HepG2 (cell line): Measurements from ENCODE around the gene ABCB8.

Experiments
- FOXK1 ChIP-seq: sonication (generic); formaldehyde crosslinking; IDR thresholded peaks from 2 replicates; pipeline ENCODE4 v1.4.0; 2020; ENCODE audit warnings: low read depth, missing genetic modification reagents, borderline replicate concordance
- HNRNPLL ChIP-seq: fragments of 200-400 bp; formaldehyde crosslinking; IDR thresholded peaks from 2 replicates; pipeline ENCODE4 v1.6.1; 2017; ENCODE audit warnings: mild to moderate bottlenecking, low read depth, low read length; ENCODE audit not compliant: poor library complexity, severe bottlenecking
- PCBP2 ChIP-seq: fragments of 200-400 bp; formaldehyde crosslinking; optimal IDR thresholded peaks from 2 replicates; pipeline ENCODE3; 2018; ENCODE audit warnings: low read length, low read depth; ENCODE audit not compliant: poor library complexity, severe bottlenecking
- RXRA ChIP-seq: sonication (generic); formaldehyde crosslinking; IDR thresholded peaks from 2 replicates; pipeline ENCODE4 v1.5.1; 2020; ENCODE audit warnings: missing genetic modification reagents
- ZFX ChIP-seq: sonication (generic); formaldehyde crosslinking; IDR thresholded peaks from 2 replicates; pipeline ENCODE4 v1.4.0; 2020; ENCODE audit warnings: mild to moderate bottlenecking, low read depth, missing genetic modification reagents, moderate library complexity
- ZNF564 ChIP-seq: sonication (generic); formaldehyde crosslinking; IDR thresholded peaks from 2 replicates; pipeline ENCODE4 v1.8.1; 2023; ENCODE audit warnings: mild to moderate bottlenecking, missing genetic modification reagents
- ZNF790 ChIP-seq: sonication (generic); formaldehyde crosslinking; IDR thresholded peaks from 2 replicates; pipeline ENCODE4 v1.8.0; 2022; ENCODE audit warnings: missing genetic modification reagents, mild to moderate bottlenecking, borderline replicate concordance
- TF ChIP-seq, protein P1 (sequence below), 2 experiments: sonication (generic) in 1 of 2; formaldehyde crosslinking in 1 of 2; IDR thresholded peaks; 2 replicates each; pipeline versions ENCODE4 v1.4.0 to v1.6.1; 2018 to 2020; ENCODE audit warnings: missing genetic modification reagents in 2 of 2, borderline replicate concordance in 1 of 2, low read depth in 1 of 2, mild to moderate bottlenecking in 1 of 2, missing biosample characterization in 1 of 2
- TF ChIP-seq, protein P2 (sequence below): IDR thresholded peaks from 2 replicates; pipeline ENCODE4 v1.6.1; 2012; ENCODE audit warnings: inconsistent platforms
- TF ChIP-seq, protein P3 (sequence below), 2 experiments: sonication (generic) in 1 of 2; formaldehyde crosslinking in 1 of 2; IDR thresholded peaks; 2 replicates each; pipeline versions ENCODE4 v1.5.1 to v1.6.1; 2011 to 2020; ENCODE audit warnings: borderline replicate concordance in 1 of 2, low read depth in 1 of 2, low read length in 1 of 2, mild to moderate bottlenecking in 1 of 2, missing genetic modification reagents in 1 of 2, moderate library complexity in 1 of 2
- TF ChIP-seq, protein P4 (sequence below), 2 experiments: IDR thresholded peaks; 2 replicates each; pipeline ENCODE4 v1.6.1; 2011 to 2012; ENCODE audit warnings: low read length in 2 of 2, borderline replicate concordance in 1 of 2, low read depth in 1 of 2, mild to moderate bottlenecking in 1 of 2, moderate library complexity in 1 of 2
- TF ChIP-seq, protein P5 (sequence below): sonication (generic); formaldehyde crosslinking; IDR thresholded peaks from 2 replicates; pipeline ENCODE4 v1.5.0; 2020; ENCODE audit warnings: missing genetic modification reagents
- TF ChIP-seq, protein P6 (sequence below), 2 experiments: fragments of 450-650 bp in 1 of 2; sonication (generic) in 1 of 2; formaldehyde crosslinking in 1 of 2; IDR thresholded peaks; 2 replicates each; pipeline versions ENCODE4 v1.6.1 to v1.8.0; 2016 to 2022; ENCODE audit warnings: antibody characterized with exemption in 1 of 2, mild to moderate bottlenecking in 1 of 2, missing genetic modification reagents in 1 of 2

DNA sequence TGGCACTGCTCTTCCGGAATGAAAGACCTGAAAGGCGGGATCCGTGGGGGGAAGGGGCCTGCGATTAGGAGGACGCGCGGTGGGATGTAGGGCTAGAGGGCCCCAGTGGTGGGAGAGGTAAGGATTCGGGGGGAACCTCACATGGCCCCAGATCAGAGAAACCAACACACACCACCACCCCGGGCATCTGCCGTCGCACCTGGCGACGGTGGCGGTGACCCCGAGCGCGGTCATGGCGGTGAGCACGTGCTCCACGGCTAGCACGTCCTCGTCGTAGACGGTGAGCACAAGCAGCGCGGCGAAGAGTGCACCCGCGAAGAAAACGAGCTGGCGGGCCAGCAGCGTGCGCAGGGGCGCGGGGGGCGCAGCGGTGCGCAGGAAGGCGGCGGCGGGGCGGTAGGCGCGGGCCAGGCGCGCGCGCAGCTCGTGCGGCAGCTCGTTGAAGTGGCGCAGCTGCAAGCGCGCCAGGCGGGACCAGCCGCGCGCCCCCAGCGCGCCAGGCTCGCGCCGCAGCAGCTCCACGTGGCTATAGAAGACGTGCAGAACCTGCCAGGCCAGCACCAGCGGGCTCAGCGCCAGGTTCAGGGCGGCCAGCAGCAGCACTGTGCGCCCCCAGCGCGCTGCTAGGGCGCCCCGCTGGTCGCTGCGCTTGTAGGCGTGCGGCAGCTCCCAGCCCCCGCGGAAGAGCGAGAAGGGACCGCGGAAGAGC, 9.7 kb upstream of the ABCB8 start:
- TF ChIP-seq, protein P1, sequence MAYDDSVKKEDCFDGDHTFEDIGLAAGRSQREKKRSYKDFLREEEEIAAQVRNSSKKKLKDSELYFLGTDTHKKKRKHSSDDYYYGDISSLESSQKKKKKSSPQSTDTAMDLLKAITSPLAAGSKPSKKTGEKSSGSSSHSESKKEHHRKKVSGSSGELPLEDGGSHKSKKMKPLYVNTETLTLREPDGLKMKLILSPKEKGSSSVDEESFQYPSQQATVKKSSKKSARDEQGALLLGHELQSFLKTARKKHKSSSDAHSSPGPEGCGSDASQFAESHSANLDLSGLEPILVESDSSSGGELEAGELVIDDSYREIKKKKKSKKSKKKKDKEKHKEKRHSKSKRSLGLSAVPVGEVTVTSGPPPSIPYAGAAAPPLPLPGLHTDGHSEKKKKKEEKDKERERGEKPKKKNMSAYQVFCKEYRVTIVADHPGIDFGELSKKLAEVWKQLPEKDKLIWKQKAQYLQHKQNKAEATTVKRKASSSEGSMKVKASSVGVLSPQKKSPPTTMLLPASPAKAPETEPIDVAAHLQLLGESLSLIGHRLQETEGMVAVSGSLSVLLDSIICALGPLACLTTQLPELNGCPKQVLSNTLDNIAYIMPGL (CRISPR knock-in tag; IDR thresholded peaks at IDR 0.05; ENCODE audit: borderline replicate concordance in 1 of 2, low read depth in 1 of 2) = no peak
- TF ChIP-seq PCBP2 = no peak
- TF ChIP-seq, protein P2, sequence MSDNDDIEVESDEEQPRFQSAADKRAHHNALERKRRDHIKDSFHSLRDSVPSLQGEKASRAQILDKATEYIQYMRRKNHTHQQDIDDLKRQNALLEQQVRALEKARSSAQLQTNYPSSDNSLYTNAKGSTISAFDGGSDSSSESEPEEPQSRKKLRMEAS = peak; percentile 75
- no peak; the same call in 1 of the 2 replicates for TF ChIP-seq ZNF564
- TF ChIP-seq, protein P3, sequence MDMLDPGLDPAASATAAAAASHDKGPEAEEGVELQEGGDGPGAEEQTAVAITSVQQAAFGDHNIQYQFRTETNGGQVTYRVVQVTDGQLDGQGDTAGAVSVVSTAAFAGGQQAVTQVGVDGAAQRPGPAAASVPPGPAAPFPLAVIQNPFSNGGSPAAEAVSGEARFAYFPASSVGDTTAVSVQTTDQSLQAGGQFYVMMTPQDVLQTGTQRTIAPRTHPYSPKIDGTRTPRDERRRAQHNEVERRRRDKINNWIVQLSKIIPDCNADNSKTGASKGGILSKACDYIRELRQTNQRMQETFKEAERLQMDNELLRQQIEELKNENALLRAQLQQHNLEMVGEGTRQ (IDR thresholded peaks at IDR 0.05; ENCODE audit: low read depth, low read length) = no peak
- TF ChIP-seq, protein P3 (CRISPR knock-in tag; IDR thresholded peaks at IDR 0.05; ENCODE audit: borderline replicate concordance) = no peak
- TF ChIP-seq, protein P4, sequence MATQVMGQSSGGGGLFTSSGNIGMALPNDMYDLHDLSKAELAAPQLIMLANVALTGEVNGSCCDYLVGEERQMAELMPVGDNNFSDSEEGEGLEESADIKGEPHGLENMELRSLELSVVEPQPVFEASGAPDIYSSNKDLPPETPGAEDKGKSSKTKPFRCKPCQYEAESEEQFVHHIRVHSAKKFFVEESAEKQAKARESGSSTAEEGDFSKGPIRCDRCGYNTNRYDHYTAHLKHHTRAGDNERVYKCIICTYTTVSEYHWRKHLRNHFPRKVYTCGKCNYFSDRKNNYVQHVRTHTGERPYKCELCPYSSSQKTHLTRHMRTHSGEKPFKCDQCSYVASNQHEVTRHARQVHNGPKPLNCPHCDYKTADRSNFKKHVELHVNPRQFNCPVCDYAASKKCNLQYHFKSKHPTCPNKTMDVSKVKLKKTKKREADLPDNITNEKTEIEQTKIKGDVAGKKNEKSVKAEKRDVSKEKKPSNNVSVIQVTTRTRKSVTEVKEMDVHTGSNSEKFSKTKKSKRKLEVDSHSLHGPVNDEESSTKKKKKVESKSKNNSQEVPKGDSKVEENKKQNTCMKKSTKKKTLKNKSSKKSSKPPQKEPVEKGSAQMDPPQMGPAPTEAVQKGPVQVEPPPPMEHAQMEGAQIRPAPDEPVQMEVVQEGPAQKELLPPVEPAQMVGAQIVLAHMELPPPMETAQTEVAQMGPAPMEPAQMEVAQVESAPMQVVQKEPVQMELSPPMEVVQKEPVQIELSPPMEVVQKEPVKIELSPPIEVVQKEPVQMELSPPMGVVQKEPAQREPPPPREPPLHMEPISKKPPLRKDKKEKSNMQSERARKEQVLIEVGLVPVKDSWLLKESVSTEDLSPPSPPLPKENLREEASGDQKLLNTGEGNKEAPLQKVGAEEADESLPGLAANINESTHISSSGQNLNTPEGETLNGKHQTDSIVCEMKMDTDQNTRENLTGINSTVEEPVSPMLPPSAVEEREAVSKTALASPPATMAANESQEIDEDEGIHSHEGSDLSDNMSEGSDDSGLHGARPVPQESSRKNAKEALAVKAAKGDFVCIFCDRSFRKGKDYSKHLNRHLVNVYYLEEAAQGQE (IDR thresholded peaks at IDR 0.05; ENCODE audit: borderline replicate concordance in 1 of 2, low read depth in 1 of 2, low read length in 2 of 2) = no peak
- TF ChIP-seq RXRA = no peak
- TF ChIP-seq FOXK1 = no peak
- TF ChIP-seq ZFX (CRISPR knock-in tag) = no peak
- TF ChIP-seq ZNF790 (CRISPR knock-in tag) = no peak
- TF ChIP-seq HNRNPLL = peak; percentile 31
- TF ChIP-seq, protein P5, sequence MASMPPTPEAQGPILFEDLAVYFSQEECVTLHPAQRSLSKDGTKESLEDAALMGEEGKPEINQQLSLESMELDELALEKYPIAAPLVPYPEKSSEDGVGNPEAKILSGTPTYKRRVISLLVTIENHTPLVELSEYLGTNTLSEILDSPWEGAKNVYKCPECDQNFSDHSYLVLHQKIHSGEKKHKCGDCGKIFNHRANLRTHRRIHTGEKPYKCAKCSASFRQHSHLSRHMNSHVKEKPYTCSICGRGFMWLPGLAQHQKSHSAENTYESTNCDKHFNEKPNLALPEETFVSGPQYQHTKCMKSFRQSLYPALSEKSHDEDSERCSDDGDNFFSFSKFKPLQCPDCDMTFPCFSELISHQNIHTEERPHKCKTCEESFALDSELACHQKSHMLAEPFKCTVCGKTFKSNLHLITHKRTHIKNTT (CRISPR knock-in tag) = no peak
- TF ChIP-seq, protein P6, sequence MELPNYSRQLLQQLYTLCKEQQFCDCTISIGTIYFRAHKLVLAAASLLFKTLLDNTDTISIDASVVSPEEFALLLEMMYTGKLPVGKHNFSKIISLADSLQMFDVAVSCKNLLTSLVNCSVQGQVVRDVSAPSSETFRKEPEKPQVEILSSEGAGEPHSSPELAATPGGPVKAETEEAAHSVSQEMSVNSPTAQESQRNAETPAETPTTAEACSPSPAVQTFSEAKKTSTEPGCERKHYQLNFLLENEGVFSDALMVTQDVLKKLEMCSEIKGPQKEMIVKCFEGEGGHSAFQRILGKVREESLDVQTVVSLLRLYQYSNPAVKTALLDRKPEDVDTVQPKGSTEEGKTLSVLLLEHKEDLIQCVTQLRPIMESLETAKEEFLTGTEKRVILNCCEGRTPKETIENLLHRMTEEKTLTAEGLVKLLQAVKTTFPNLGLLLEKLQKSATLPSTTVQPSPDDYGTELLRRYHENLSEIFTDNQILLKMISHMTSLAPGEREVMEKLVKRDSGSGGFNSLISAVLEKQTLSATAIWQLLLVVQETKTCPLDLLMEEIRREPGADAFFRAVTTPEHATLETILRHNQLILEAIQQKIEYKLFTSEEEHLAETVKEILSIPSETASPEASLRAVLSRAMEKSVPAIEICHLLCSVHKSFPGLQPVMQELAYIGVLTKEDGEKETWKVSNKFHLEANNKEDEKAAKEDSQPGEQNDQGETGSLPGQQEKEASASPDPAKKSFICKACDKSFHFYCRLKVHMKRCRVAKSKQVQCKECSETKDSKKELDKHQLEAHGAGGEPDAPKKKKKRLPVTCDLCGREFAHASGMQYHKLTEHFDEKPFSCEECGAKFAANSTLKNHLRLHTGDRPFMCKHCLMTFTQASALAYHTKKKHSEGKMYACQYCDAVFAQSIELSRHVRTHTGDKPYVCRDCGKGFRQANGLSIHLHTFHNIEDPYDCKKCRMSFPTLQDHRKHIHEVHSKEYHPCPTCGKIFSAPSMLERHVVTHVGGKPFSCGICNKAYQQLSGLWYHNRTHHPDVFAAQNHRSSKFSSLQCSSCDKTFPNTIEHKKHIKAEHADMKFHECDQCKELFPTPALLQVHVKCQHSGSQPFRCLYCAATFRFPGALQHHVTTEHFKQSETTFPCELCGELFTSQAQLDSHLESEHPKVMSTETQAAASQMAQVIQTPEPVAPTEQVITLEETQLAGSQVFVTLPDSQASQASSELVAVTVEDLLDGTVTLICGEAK (IDR thresholded peaks at IDR 0.05) = no peak
- TF ChIP-seq, protein P6 (CRISPR knock-in tag; IDR thresholded peaks at IDR 0.05) = no peak
